ENCODE measurements around the gene CIB4.

CIB4 gene

GRCh38 chr2:26609839-26610277 is 31.3 kb downstream of the CIB4 start:
- no peak for TF ChIP-seq CTCF (IDR thresholded peaks at IDR 0.05; ENCODE audit: control insufficient read depth, insufficient read depth, low read depth, low read length, missing control alignments)
- DNase-seq (ENCODE audit: low read depth): no peak

GRCh38 chr2:26609205-26609631 is 31.9 kb downstream of the CIB4 start:
- H3K4me3 ChIP-seq (ENCODE audit: control insufficient read depth, low read depth, low read length): no peak overlapping the region
- TF ChIP-seq CTCF (IDR thresholded peaks at IDR 0.05; ENCODE audit: control insufficient read depth, insufficient read depth, low read depth, low read length, missing control alignments): no peak
- DNase-seq (ENCODE audit: low read depth): no peak

More at GRCh38 chr2:26609839-26610277, 31.3 kb downstream of the CIB4 start:
- no peak overlapping the region for H3K4me3 ChIP-seq (ENCODE audit: control insufficient read depth, low read depth, low read length)

- DNase-seq (ENCODE audit: low read depth): no peak
- H3K4me3 ChIP-seq (ENCODE audit: control insufficient read depth, low read depth, low read length): no peak overlapping the region
- no peak for TF ChIP-seq CTCF (IDR thresholded peaks at IDR 0.05; ENCODE audit: control insufficient read depth, insufficient read depth, low read depth, low read length, missing control alignments)
Measured at GRCh38 chr2:26608557-26608956, 32.6 kb downstream of the CIB4 start.

- no peak for TF ChIP-seq CTCF (IDR thresholded peaks at IDR 0.05; ENCODE audit: control insufficient read depth, insufficient read depth, low read depth, low read length, missing control alignments)
- DNase-seq (ENCODE audit: low read depth): no peak
- H3K4me3 ChIP-seq (ENCODE audit: control insufficient read depth, low read depth, low read length): no peak overlapping the region
Measured at GRCh38 chr2:26607698-26608097, 33.5 kb downstream of the CIB4 start.

- no peak overlapping the region for H3K4me3 ChIP-seq (ENCODE audit: control insufficient read depth, low read depth, low read length)
Measured at GRCh38 chr2:26606847-26607190, 34.3 kb downstream of the CIB4 start.

GRCh38 chr2:26605999-26606846 is 34.9 kb downstream of the CIB4 start:
- no peak for DNase-seq (ENCODE audit: low read depth)
- TF ChIP-seq CTCF (IDR thresholded peaks at IDR 0.05; ENCODE audit: control insufficient read depth, insufficient read depth, low read depth, low read length, missing control alignments): no peak
- H3K4me3 ChIP-seq (ENCODE audit: control insufficient read depth, low read depth, low read length): no peak overlapping the region

More at GRCh38 chr2:26606847-26607190, 34.3 kb downstream of the CIB4 start:
- no peak for DNase-seq (ENCODE audit: low read depth)
- no peak for TF ChIP-seq CTCF (IDR thresholded peaks at IDR 0.05; ENCODE audit: control insufficient read depth, insufficient read depth, low read depth, low read length, missing control alignments)
